HG03280 (cell line): ENCODE measurements around the gene TMEM170B.

Experiments used
- ATAC-seq: cut with Tn5 transposase; IDR thresholded peaks from one replicate; pipeline ENCODE4 v1.9.1; 2021; ENCODE audit warnings: mild to moderate bottlenecking, moderate library complexity; ENCODE audit not compliant: unreplicated experiment

TMEM170B gene

DNA sequence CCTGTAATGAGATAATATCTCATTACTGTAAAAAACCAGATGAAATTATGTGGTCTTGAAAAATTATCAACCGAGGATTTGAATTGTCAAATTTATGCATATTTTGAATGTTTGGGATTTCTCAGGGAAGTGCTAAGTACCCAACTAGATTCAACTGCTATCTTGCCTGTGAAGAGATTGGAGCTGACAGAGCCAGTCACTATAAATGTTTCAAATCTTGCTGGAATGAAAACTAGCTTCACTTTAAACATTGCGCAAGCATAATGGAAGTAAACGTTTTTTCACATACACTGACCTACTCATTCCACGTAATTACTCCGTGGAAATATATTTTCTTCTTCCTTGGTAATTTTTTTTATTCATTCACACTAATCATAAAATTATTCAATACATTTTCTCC lies 46.7 kb downstream of the TMEM170B start:
- no peak for ATAC-seq

DNA sequence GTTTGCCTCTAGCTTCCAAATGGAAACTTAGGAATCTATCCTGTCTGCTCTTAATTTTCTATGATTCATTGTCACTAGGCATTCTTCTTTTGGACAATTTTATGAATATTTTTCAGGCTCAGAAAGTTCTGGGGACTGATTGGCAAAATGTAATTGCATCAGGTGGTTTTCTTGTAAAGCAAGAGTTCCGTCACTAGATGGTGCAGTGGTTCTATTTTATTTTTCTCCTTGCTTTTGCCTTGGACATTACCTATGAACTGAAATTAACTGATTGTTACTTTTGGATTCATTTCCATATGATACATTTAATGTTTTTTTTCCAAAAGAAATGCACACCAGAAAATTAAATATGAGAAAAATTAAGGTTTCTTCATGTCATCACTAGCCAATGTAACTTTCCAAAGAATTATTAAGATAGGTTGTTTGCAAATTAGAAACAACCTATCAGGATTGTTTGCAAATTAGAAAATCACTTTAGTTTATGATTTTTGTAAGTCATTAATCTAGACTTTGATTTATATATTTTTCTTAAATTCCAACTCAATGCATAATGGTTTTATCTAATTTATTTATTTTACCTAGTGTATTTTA lies 48.0 kb downstream of the TMEM170B start:
- ATAC-seq: no peak

DNA sequence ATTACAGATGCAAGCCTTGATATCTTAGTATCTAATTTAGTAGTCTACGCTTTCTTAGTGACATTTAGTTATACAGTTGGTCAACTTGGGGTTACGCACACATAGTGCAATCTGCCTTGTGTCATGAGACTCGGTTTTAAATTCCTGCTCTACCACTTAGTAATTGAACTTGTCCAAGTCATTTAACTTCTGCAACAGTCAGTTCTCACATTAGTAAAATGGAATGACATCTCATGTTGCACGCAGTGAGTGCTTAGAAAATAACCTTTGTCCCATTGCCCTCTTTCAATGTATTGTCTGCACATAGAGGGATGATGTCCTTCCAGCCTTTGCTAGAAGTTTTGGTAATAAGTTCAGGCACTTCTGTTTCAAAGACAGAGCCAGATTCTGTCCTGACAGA lies 48.6 kb downstream of the TMEM170B start:
- ATAC-seq: no peak

DNA sequence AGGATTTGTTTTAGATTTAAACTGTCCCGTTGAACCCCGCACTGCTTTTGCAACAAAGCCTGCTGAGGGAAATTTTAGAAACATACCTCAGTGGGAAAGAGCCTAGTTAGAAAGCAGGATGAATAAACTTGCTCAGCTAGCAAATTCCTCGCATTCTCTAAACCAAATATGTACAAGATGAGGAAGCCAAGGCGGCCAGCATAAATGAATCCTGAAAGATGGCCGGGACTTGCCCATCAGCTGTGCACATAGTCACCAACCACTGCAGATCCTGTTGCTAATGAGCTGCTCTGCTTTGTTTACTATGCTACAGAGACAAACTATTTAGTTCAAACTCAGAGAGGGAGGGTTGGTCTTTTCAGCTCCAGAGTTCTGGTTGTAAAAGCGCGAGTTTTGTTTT lies 49.0 kb downstream of the TMEM170B start:
- ATAC-seq: no peak

DNA sequence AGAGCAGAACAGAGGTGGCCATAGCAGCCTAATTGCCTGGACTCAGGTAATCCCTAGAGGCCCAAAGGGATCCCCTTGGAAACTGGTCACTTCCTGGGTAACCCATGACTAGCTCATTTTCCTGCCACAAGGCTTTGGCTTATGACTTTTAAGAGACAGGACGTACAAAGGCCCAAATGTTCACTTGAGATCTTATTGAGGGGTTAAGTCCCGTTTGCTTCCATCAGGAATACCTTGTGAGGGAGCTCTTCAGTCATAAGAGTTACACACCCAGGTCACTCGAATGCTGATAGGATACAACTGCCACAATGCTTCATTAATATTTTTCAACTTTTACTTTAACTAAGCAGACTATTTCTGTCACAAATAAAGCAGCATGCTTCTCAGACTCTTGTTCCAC lies 51.7 kb downstream of the TMEM170B start:
- no peak for ATAC-seq

DNA sequence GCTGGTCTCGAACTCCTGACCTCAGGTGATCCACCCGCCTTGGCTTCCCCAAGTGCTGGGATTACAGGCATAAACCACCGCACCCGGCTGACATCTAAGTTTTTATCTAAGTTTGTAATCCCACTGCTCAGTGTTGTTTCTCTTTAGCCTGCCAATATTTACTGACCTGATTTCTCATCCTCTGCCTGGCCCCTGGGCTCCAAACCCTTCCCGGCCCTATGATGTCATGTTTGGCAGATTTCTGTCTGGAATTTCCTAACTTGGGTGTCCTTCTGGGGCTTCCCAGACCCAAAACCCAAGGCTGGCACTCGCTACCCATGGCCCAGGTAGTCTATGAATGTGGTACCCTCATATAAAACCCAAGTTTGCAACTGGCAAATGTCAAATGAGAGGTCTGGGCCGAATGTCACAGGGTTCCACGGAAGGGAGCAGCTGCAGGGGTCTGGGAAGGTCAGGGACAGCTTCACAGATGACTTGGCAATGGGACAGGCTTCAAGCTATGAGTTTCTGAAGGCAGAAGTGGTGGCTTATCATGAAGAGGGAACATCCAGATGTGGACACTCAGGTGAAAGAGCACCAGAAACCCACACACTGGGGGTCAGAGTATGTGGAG lies 54.9 kb downstream of the TMEM170B start:
- no peak for ATAC-seq

DNA sequence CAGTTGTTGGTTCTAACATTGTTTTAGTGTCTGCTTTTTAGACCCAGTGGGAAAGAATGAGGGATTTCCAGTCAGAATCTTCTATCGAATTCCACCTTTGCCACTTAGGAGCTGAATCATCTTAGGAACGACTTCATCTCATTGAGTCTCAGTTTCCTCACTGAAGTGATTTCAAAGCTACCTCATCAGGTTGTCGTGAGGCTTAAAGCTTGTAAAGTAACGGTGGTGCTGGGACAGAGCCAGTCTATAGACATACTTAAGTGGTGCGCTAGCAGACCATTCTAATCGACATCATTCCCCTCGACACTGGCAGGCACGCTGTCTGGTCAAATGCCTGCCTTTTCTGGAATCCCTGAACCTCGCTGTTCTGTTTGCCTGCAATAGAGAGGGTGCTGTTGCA lies 55.5 kb downstream of the TMEM170B start:
- ATAC-seq: no peak

DNA sequence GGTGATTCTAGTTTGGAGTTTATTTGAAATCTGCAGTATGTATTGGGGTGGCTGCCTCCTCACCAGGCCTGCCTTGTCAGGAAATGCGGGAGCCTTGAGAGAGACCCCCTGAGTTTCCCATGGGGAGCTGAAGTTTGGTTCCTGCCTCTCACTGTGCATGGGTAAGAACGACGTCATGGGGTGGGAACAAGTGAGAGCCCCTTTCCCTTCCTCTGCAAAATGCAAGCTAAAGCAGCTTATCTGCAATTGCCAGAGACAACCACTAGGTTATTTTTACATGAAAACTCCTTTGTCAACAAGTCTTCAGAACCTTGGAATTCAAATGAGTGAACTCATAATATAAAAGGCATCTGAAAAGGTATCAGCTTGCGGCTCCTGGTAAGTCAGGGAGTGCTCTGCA lies 58.4 kb downstream of the TMEM170B start:
- ATAC-seq: no peak

DNA sequence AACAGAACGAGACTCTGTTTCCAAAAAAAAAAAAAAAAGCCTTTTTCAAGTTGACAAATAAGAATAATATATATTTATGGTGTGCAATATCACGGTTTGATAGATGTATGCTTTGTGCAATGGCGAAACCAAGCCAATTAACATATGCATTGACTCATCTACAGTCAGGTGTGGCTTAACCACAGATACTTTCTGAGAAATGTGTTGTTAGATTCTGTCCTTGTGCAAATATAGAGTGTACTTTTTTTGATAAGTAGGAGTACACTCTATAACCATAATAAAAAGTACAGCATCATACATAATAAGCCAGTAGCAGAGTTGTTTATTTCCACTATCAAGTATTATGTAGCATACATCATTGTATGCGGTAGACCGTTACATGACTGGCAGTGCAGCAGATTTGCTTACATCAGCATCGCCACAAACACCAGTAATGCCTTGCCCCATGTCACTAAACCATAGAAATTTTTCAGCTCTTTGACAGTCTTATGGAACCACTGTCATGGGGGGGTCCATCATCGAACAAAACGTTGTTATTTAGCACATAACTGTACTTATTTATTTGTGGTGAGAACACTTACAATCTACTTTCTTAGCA lies 59.2 kb downstream of the TMEM170B start:
- ATAC-seq: no peak

DNA sequence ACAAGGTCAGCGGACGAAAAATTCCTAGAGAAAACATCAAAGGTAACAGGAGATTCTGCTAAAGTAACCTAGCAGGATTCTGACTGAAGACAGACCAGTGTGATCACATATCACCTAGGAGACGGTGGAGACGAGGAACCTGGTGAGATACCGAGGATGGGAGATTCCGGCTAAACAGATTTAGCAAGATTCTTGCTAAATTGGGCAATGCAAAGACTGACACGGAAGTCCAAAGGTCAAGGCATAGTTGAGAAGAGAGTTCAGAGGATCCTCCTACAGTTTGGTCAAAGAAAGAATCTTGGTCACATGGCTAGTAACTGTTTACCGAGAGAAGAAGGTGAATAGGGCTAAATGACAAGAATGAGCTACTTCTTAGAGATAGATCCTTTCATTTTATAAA lies 61.1 kb downstream of the TMEM170B start:
- ATAC-seq: no peak

DNA sequence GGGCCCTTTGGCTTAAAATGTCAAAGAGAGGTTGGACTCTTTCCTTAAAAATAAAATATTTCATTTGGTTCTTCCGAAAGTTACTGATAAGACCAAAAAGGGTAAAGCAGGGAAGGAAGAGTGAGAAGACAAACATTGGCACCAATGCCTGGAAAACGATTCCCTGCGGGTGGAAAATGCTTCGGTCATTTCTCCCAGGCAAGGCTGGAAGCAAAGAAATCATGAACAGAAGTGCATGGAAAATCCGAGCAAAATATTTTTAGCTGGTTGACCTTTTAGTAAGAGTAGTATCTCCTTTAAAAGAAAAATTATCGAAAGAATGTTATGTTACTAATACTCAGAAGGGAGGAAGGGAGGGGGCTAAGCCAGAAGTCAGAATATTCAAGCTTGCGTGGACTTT lies 62.7 kb downstream of the TMEM170B start:
- ATAC-seq: no peak

DNA sequence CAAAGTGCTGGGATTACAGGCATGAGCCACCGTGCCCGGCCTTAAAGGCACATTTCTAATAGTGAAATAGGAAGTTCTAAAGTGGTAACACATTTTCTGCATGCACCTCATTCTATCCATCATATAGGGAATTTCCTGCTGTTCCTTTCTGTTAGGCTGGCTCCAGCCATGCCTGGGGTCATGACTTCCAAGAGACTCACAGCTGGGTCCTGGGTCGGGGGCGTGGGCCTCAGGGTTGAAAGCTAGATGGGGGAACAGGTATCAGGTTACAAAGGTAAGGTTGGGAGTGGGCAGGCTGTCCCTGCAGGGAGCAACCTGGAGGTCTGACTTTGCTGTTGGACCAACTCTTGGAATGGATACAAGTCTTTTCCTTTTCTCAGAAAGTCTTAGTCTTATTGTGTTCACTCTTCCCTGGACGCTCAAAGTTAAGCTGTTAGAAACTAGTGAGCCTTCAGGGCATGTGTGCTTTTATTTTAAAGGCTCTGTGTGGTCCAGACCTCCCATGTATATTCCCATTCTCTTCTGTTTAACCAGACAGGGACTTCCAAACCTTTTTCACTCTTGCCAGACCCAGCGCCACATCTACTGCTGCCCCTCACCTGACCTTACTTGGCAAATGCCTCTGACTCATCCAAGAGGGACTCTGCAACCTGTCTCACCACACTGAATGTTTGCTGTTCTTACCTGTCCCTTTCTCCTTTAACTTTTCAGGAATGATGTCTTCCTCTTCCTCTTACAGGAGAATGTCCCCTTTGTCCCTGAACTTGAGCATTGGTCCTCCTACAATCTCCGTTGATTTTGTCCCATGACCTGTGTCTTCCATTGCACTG lies 64.4 kb downstream of the TMEM170B start:
- no peak for ATAC-seq

DNA sequence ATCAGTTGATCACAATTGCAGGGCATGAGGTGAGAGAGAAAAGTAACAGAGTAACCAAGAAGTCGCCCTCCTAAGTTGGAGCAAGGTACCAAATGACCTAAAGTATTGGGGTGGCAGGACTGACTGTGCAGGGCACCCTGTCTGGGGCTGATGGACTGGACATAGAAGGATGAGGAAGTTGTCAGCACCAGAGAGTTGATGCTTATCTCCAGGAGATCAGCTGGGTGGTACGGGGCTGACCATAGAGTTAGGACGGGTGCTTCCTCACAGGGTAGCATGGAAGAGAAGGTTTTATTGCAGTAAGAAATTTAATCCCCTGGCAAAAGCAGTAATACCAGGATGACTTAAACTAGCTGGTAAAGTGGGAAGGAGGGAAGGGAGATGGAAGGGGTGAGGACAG lies 66.7 kb downstream of the TMEM170B start:
- ATAC-seq: no peak

DNA sequence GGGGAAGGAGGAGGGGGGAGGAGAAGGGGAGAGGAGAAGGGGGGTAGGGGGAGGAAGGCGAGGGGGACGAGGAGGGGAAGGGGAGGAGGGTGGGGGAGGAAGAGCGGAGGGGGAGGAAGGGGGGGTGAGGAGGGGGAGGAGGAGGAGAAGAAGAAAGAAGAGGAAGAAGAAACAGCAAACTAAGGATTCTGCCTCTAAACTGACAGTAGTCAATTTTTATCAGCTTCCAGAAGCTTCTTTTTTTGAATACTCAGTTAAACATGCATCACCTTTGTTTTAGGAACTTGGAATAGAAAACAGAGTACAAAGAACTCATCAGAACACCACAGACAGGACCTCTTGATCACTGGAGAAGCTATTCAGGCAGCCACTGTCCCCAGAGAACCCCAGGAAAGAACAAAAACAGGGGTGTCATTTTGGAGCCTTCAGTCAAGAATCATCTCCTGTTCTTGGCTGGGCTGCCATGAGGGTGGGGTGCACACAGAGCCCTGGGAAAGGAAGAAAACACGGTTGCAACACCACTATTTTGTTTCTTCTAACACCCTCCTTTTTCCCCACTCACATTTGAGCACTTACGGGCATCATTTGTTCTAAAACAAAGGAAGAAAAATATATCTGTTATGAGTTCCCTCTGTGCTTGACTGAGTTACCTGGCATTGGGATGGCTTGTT lies 67.4 kb downstream of the TMEM170B start:
- ATAC-seq: no peak

DNA sequence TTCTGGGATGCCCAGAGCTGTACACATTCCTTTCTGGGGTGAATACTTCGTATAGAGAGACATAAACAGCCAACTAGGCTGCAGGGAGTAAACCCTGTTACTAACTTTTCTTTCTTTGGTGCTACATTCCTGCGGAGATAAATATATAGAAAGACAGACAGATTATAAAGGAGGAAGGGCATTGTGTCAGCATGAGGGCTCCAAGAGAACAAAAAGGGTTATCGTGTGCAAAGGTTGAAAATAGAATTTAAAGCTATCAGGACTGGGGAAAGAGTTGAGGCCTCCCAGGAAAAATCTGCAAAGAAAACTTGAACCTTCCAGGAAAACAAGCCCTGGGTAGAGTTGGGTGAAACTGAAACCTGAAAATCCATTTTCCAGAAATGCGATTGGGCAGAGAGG lies 68.0 kb downstream of the TMEM170B start:
- no peak for ATAC-seq

DNA sequence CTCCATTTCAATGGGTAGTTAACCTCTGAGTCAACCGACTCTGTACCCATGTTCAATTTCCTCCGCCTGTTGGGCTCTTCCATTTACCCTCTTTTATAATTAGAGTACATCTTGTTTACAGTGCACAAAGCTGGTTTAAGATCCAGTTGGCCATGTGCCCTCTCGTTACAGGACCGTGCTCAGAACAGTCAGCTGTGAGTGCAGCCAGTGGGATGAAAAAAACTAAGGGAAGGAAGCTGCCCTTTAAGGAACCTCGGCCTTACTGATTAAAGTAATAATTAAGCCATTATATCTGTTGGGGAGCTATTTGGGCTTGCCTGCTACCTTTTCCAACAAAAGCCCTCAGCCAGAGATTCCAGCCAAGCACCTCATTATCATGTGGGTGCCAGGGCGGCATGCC lies 68.8 kb downstream of the TMEM170B start:
- no peak for ATAC-seq

DNA sequence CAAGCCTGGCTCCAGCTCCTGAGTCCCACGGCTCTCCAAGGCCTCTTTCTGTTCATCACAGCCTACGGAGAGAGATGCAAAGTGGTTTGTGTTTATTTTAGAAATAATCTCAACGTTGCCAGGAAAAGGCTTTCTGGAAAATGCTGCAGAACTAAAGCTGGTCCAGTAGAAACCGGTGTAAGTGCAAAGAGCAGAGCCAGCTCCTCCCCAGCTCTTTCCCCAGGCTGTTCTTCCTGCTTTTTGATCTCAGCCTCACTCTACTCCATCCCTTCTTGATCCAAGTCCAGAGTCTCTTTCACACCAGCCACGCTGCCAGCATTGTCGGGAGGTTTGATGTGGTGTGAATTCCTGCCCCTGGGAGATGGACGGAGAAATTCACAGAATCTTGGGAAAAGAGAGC lies 69.8 kb downstream of the TMEM170B start:
- no peak for ATAC-seq

DNA sequence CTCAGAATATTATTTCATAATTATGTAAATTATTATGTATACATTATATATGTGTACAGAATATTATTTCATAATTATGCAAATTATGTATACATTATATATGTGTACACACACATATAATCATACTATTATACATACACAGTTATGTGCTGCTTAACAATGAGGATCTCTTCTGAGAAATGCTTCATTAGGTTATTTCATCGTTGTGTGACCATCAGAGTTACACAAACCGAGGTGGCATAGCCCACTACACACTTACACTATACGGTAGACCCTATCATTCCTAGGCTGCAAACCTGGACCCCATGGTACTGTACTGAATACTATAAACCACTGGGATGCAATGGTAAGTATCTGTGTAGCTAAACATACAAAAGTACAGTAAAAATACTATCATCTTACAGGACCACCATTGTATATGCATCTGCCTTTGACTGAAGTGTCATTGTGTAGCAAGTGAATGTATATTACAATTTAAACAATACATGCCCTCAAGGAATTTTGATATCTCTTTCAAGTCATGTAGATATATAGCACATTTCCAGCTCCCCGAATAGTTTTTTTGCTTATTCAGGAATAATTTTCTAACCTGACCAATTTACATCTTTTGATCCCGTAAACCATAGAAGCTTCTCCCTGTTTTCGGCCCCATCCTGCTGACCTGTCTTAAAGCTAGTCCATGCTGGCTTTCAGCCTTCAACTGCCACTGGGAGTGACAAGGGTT lies 71.2 kb downstream of the TMEM170B start:
- no peak for ATAC-seq

DNA sequence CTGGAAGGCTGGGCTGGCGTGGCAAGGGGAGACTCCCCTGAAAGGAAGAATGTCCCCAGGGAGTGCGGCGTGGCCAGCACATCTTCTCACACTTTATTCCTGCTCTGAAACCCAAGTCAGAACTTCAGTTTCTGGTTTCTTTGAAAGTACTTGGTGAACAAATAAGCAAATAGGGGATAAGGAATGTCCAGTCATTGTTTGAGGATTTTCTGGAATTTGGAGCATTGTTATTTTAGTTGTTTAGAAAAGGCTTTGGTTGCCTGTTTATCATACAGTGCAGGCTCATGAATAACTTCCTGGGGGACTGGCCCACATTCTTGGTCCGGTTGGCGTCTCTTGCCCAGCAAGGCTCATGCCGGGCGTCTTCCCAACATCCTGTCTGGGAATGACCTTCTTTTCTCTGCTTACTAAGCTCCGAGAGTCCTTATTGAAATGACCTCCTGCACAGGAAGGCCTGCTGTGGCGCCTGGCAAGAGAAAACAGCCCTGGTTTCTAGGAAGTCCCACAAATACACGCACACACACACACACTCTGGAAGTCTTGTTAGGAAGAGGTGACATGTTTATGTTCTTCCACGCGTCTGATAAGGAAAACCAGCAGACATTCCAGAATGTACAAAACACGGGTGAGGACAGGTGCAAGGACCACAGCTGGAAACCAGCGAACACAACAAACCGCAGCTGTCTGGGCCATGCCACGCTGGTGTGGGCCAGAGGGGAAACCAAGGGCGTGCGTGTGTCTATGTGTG lies 71.9 kb downstream of the TMEM170B start:
- no peak for ATAC-seq

DNA sequence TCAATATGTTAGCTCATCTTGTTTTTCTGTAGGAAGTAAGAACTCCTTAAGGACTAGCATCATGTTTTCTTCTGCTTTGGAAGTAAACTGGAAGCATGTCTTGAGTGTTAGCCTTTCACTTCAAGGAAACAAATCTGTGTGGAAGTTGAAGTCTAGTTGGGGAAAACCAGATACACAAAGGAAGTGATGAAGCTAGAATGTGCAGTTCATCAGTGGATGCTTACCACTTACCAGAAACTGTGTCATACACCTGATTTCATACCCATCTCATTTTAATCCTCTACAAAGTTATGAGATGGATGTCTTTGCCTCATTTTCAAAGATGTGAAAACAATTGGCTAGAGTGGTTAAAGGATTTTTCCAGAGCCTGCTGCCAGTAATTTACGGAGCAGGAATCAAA lies 75.8 kb downstream of the TMEM170B start:
- ATAC-seq: no peak
